GM04503 (cell line): Measurements from ENCODE around the gene POC1B.

Experiments used
- DNase-seq: peaks from one replicate; pipeline ENCODE4 v3.0.0-alpha.2; 2012; ENCODE audit warnings: low read depth

POC1B gene

DNA sequence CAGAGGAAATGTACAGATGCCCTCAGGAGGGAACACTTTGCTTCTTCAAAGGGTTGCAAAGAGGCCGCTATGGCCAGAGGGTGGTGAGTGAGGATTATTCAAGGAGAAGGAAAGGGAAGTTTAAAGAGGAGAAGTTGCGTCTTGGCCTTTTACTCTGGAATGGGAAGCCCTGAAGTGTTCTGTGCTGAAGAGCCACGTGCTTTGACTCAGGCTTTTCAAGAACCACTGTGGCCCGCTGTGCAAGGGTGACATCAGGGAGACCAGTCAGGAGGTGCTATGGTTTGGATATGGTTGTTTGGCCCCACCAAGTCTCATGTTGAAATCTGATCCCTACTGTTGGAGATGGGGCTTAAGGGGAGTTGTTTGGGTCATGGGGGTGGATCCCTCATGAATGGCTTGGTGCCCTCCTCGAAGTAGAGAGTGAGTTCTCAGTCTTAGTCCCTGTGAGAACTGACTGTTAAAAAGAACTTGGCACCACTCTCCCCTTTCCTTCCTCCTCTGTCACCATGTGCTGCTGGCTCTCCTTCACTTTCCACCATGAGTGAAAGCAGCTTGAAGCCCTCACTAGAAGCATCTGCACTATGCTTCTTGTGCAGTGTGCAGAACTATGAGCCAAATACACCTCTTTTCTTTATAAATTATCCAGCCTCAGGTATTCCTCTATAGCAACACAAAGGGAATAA is 107.5 kb downstream of the POC1B start:
- no peak for DNase-seq

DNA sequence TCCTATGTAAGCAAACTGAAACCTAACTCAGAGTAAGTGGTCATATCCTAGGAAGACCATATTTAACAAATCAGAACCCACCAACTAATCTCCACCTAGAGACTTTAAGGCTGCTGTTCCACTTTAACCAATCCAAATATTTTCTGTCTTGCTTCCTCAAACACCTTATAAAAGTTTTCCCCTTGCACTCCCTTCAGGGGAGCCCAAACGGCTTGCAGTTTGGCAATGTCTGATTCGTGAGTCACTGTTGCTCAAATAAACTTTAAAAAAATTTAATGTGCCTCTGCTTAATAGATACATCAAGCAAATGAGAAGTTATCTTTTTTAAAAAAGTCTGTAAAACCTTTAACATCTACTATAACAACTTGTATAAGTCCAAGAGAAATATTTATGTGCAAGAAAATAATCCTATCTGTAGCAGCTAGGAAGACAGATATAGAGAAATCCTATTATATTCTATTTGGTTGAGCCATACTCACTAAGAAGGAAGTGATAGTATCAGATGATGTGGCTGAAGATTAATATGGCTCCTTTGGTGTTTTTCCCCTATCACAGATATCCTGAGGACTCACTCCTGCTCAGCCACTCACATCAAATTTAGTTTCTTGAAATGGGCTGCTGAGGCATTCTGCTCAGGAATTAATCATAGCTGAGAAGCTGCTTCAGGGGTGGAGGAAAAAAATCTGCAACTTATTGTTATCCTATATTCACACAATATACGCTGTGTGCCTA is 108.4 kb downstream of the POC1B start:
- no peak for DNase-seq

DNA sequence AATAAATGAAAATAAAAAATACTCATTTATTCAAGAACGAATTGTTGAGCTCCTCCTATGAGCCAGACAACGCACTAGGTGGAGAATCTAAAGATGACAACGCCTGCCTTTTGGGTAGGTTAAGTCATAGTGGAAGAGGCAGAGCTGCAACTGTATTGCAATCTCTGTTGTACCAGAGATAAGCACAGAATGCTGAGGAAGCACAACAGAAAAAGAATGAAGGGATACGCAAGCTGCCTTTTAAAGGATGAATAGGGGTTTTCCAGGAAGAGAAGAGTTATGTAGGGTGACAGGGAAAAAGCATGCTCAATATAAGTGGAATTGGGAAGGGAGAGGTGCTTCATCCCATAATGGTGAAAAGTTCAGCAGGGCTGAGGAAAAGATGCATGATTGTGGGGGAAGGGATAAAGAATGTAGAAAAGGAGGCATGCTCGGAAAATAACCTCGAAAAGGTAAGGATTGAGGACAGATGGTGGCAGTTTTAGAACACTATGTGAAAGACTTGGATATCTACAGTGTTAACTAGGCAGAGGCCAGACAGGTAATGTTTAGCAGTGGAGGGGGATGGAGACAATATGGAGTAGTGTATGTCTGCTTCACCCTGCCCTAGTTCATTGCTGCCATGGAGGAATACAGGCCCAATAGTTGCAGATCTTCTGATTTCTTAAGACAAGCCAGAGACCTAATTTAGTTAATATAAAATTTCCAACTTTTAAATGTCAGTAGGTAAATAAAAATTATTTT is 109.6 kb downstream of the POC1B start:
- DNase-seq = no peak

DNA sequence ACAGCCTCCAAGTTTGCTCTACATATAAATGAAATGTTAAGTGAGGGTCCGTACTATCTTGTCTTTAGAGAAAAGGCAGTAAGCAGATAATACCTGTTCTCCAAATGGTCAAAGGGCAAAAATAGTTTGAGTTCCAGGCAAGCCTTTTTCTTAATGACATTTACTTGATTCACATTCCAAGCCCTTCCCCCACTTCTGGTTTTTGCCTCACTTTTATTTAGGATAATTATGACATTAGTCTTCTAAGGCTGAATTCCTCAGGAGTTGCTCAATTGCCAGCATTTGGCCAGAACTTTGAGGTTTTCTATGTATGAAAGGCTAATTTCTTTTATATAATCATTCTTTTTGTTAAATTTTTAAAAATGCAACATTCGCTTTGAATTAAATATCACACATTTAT is 111.0 kb downstream of the POC1B start:
- DNase-seq = no peak

DNA sequence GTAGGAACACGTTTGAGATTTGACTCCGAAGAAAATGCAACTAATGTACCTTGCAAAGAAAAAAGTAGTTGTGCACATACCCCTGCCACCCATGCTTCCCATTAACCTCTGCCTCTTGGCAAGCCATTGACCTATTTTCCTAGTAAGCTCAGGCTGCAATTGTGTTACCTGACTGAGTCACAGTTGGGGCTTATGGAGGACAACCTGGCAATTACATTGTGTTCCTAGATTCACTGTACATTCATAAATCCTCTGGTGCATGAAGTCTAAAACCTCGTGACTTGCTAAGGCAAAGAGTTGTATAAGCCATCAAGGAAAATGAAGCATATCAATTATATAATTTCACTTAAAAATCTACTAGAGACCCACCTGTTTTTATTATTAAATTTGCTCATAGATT is 111.5 kb downstream of the POC1B start:
- no peak for DNase-seq

DNA sequence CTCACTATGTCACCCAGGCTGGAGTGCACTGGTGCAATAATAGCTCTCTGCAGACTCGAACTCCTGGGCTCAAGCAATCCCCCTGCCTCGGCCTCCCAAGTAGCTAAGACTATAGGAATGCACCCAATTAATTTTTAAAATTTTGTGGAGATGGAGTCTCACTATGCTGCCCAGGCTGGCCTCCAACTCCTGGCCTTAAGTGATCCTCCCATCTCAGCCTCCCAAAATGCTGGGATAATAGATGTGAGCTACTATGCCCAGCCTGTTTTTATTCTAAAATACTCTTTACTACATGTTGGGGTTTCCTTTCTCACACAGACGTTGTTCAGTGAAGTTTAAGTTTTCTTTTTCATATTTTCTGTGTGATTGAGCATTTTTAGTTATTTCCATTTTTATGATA is 112.6 kb downstream of the POC1B start:
- DNase-seq = no peak

DNA sequence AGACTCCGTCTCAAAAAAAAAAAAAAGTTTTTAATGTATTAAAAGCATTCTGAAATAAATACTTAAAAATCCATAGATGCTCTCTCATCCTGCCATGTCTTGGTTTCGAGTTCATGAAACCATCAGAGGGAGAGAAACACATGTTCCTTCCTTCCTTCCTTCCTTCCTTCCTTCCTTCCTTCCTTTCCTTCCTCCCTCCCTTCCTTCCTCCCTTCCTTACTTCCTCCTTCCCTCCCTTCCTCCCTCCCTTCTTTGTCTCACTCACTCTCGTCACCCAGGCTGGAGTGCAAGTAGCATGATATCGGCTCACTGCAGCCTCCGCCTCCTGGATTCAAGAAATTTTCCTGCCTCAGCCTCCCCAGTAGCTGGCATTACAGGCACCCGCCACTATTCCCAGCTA is 113.2 kb downstream of the POC1B start:
- no peak for DNase-seq

DNA sequence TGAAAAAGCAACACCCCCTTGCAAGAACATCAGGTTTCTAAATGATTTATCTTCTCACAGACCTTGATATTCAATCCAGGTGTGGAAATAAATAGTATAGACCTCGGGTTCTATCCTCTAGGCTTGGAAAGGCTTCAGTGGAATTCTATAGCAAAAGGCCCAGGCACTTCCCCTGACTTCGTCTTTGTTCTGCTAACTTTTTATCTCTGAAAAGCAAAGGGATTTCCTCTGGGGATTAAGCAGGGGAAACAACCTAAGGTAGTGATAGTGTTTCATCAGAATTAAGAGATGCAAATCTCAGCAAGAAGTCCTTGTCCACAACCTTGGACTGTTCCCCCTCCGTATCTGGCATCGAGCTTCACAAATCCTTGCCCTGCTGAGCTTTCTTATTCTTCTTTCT is 114.0 kb downstream of the POC1B start:
- no peak for DNase-seq

DNA sequence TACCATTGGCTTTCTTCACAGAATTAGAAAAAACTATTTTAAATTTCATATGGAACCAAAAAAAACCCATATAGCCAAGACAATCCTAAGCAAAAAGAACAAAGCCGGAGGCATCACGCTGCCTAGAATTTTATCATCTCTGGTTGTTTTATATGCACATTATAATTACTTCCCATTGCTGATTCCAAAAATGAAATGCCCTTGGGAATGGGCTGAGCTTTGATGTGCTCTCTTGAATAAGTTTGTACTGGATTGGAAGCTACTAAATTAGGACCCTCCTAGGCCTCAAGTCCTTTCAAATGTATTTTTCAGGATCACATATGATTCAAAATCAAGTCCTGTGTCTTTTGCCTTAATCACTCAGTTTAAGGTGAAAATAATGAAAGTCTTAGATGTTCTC is 114.6 kb downstream of the POC1B start:
- no peak for DNase-seq

DNA sequence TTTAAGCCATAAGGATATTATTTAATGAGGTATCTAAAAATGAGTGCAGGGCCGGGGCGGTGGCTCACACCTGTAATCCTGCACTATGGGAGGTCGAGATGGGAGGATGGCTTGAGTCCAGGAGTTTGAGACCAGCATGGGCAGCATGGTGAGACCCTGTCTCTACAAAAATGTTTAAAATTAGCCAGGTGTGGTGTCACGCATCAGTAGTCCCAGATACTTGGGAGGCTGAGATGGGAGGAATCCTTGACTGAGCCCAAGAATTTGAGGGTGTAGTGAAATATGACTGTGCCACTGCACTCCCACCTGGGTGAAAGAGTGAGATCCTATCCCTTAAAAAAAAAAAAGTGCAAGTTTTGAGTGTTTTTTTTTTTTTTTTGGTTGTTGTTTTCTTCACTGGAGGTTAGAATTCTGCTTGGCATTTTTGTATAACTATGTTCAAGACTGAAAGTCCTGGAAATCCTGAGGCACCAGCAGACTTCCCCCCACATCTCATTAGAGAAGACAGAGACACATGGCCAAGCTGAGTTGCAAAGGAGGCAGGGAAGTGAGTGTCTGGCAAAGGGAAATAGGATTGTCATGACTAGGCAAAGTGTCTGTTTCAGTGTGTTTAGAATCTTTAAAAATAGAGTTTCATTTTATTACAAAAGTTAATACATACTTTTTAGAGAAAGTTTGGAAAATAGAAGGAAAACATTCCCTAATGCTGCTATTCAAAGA is 120.1 kb downstream of the POC1B start:
- DNase-seq = no peak

DNA sequence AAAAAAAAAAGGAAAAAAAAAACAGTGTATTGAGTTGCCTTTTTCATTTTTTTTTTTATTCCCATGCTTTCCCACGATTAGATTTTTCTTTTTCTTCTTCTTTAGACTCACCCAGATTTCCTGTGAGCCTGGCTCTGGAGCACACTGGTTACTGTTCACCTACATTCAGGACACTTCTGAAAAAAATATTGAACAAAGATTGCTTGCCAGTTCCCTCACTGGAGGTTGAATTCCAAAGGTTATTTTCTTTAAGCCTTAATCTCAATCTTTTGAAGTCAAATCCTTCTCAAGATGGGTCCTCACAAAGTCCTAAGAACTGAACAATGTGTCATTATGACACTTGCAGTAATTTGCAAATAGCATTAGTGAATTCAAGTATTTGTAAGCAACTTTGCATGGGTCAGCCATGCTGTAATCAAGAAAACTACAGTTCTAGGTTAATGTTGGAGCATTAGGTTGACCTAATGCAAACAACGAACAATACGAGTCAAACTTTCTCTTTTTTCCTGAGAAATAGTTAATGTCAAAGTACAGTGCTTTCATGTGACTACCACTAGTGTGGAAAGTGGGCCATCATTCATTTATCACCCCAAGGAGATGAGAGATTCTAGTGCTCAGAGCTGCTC is 124.3 kb downstream of the POC1B start:
- DNase-seq = no peak

DNA sequence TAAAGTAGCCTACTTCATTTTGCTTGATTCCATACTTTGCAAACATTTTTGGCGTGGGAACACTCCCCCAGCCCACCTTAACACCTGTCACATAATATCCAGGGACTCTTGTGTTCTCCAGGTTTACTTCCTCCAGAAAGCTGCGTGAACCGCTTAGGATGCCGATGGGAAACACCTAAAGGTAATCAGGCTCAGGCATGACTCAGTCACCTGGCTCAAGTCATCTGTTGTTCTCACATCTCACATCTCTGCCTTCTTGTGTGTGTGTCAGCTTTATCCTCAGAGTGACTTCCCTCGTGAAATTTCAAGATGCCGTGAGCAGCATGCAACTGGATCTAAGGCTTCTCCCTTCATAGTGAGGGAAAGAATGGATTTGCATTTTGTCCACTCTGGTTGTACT is 125.4 kb downstream of the POC1B start:
- DNase-seq = no peak

DNA sequence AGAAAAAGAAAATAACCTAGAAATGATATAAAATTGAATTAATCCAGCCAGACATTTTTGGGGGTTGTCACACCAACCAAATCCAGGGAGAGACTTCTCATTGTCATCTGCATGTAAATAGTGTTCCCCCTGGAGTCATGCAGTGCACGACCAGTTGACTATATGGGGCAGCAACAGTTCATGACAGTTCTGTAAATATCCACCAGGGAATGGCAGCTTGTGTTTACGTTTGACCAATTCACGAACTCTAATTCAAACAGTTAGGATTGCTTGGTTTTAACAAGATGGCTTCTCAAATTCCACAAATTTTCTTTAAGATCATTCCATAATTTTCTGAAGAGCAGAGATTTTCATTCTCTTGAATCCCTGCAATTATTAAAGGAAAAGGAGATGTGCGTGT is 130.1 kb downstream of the POC1B start:
- DNase-seq = no peak

DNA sequence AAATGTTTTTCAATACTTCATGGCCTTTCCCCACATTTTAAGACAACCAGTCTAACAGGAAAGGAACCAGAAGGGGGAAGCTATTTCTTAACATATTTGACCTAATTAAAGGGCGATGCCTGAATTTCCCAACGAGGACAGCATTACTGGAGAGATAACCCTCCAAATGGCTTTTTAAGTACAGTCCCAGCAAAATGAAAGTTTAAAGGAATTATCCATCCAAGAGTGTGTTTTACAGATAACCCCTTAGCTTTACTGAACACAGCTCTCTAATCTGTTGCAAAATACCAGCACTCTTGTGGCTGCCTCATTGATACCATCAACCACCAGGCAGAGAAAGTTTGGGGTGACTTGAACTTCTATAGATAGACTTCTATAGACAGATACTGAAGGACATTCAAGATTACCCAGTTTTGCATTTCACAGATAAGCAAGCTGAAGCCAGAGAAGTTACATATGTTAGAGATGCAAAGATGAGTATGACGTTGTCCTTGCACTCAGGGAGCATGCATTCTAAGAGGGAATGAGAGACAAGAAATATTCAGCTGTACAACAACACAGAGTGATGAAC is 132.2 kb downstream of the POC1B start:
- DNase-seq = no peak

DNA sequence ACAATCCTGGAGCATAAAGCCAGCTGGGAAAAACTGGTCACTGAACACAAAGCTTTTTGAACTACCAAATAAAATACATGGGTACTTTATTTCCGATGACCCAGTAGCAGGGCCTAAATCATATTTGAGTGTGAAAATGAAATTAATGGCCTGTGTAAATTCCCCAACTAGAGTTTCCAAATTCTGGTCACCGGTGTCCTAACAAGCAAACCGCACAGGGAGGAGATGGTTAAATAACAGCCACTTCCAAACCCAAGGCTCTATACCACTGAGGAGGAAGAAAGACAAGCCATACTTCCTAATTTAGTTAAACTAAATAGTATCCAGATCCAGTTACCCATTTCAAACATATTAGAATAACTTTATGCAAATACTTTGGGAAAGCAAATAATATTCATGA is 133.5 kb downstream of the POC1B start:
- no peak for DNase-seq

DNA sequence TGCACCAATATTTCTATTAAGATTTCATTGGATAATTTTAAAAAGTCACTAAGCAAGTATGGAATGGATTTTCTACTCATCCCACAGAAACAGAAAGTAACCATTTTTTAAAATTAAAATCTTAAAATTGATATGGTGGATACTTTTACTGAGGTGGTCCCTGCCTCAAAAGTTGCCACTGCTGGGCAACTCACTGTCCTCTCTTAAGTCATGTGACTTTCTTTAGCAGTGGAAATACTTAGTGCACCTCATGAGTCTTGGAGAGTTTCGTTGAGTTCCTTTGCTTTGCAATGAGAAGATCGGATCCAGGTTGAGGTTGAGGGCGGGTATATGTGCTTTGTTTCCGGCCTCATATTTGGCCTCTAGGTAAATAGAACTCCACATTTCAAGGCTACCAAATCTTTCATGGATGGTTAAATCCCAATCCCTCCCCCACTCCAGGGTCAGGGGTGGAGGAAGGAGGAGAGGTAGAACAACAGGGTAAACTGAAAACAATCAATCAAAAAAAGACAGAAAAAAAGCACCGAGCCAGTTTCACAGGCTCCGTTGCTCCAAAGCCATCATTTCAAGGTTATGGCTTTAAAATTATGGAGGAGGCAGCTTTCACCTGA is 134.0 kb downstream of the POC1B start:
- no peak for DNase-seq

DNA sequence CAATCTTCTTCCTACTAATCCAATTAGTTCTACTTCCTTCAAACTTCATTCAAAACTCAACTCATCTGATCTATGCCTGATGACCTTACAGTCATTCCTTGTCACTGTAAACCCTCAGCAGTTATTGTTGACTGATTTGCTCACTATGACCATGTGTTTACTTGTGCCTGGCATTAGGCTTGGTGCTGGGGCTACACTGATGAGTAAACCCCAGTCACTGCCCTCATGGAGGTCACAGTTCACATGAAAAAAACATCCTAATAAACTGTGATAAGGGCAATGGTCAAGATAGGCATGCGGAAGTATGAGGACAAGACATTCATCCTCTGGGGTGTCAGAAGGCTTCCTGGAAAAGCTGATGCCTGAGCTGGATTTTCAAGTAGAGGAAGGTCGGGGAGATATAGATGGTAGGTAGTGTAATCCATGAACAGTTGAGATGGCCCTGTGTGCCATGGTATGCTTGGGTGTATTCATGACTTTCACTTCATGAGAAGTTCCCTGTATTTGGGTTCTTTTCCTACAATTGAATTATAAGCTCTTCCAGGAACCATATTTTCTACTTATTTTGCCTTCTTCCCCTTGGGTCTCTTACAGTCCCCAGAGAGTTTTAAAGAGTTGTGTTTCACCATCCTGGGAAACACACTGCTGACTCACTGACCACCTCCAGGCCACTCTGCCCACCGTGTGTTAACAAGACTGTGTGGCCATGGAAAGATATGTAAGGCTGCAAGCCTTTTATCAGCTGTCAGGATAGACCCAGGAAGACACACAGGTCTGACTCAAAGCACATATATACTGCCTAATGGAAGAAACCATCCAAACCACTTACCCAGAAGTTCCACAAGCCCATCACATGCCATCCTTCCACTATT is 134.8 kb downstream of the POC1B start:
- DNase-seq = no peak

DNA sequence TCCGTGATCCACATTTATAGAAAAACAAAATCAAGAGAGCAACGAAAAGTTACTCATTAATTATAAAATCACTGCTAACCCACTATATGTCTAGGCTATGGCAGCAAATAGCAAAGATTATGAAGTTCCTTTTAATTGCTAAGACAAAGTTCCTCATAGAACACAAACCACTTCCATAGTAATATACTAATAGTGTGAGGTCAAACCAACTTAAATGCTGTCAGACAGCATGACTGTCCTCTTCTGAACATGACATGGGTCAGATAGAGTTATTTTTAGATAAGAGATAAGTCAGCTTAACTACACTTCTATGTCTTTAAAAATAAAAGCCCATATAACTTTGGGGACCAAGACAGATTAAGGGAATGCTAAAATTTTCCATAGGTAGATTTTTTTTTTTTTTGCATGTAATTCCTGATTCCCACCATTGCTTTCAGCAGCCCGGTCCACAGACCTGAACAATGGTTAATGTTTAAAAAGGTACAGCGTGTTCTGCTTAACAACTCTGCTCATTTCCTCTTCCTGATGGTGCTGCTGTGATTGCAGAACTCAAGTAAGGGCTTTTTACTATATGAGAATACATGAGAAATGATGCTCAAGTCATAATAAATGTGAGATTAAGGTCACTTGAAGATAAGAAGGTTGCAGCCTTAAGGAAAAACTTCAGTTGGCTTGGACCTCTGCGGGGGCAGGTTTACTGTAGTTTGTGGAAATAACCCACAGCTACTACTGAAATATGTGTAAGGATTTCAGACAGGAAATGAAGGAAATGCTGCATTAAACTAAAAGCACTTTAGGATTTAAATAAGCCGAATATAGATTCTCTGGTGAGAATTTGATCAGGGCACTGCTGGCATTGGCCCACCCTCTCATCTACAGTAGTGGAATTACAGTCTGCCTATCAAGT is 135.8 kb downstream of the POC1B start:
- DNase-seq = no peak

DNA sequence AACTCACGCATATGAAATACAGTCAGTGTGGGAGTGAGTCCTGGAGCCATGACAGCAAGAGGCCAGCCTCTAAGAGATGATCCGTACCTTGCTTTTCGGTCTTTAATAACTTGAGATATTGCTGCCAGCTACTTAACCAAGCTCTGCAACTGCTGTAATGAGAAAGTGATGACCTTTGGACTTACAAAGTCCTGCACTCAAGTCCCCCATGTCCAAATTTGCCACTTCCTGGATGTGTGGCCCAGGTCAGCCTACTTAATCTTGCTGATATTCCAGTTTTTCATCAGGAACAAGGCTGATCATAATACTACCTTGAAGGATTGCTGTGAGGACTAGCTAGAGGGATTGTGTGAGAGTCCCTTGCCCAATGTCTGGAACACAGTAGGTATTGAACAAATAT is 139.7 kb downstream of the POC1B start:
- DNase-seq = no peak
